Measurements from ENCODE around the gene MYOM3.

Gene MYOM3

DNA sequence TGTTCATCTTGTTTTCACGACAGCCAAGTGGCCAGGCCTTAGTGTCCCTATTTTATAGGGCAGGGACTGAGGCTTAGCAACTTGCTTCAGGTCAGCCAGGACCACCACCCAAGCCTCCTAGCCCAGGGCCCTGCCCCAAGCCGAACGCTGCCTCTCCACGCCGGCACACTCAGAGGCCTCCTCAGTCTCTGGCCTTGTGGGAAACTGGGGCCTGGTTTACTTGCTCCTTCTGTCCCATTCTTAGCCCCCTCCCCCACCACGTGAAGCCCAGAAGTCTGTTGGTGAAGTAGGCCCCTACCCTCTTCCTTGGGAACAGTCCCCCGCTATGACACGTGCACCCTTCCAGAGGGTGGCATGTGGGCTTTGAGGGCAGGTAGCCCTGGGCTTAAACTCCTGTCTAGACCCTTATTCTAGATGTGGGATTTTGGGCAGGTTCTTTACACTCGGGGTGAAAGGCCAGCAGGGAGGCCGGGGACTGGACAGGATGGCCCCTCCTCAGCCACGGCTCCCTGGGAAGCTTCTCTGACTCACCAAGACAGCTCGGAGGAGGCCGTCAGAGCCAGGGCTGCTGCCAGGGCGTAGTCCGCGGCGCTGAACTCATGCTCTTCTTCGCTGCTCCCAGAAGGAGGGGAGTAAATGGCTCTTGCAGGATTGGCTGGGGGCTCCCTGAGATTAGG, 4.3 kb downstream of the MYOM3 start:
- peak overlapping the region in 1 of 2 donors; percentile 43 for H3K4me3 ChIP-seq (ENCODE audit: low read depth in 1 of 2, low read length in 2 of 2)
- H3K36me3 ChIP-seq (ENCODE audit: control insufficient read depth in 1 of 2, insufficient read depth in 2 of 2, low read length in 2 of 2) = no peaks in the 10 kb centered on the region
- peak overlapping the region; percentile 32 to 38 for H3K9ac ChIP-seq (ENCODE audit: low read depth in 1 of 2, low read length in 2 of 2)
- no peaks in the 10 kb centered on the region for H3K27me3 ChIP-seq (ENCODE audit: control insufficient read depth in 1 of 2, insufficient read depth in 2 of 2, low read length in 2 of 2)
- H3K4me1 ChIP-seq (ENCODE audit: control insufficient read depth in 1 of 2, insufficient read depth in 2 of 2, low read length in 2 of 2) = peaks cover 27 to 32% of the 10 kb centered on the region in 2 donors
- H3K9me3 ChIP-seq (ENCODE audit: control insufficient read depth in 1 of 2, low read length in 2 of 2) = no peaks in the 10 kb centered on the region
- peak overlapping the region; percentile 20 for H3K27ac ChIP-seq (ENCODE audit: low read depth, low read length)

- Histone ChIP-seq H3K27me3 (ENCODE audit: control insufficient read depth in 1 of 2, insufficient read depth in 2 of 2, low read length in 2 of 2) (no peaks in the 10 kb centered on the region), H3K4me1 (ENCODE audit: control insufficient read depth in 1 of 2, insufficient read depth in 2 of 2, low read length in 2 of 2) (peaks cover 20 to 39% of the 10 kb centered on the region in 2 donors), H3K9ac (ENCODE audit: low read depth in 1 of 2, low read length in 2 of 2) (peak overlapping the region in 1 of 2 donors; percentile 43), H3K4me3 (ENCODE audit: low read depth in 1 of 2, low read length in 2 of 2) (no peak overlapping the region), H3K27ac (ENCODE audit: low read depth, low read length) (peak overlapping the region; percentile 1), H3K36me3 (ENCODE audit: control insufficient read depth in 1 of 2, insufficient read depth in 2 of 2, low read length in 2 of 2) (no peaks in the 10 kb centered on the region), H3K9me3 (ENCODE audit: control insufficient read depth in 1 of 2, low read length in 2 of 2) (no peaks in the 10 kb centered on the region)
These were observed 6.4 kb downstream of the MYOM3 start for GRCh38 chr1:24105368-24106160.

DNA sequence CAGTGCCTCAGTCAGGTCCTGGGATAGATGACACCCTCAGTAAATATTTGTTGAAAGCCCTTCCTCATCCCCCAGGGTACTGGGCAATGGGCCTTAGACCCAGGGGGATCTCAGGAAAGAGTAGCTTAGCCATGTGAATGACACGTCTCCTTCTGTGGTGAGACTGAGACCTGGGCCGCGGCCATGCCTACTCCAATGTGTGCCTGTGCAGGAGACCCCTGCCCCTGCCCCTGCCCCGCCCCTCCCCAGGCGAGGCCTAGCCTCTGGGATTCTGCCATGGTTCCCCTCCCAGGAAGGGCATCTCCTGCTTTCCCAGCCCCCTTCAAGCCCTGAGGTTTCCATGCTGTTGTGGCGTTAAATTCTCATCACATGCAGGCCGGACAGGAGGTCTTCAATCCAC, 7.1 kb downstream of the MYOM3 start:
- H3K9ac ChIP-seq (ENCODE audit: low read depth in 1 of 2, low read length in 2 of 2) = no peak overlapping the region
- no peak overlapping the region for H3K27ac ChIP-seq (ENCODE audit: low read depth, low read length)
- no peaks in the 10 kb centered on the region for H3K9me3 ChIP-seq (ENCODE audit: control insufficient read depth in 1 of 2, low read length in 2 of 2)
- no peaks in the 10 kb centered on the region for H3K27me3 ChIP-seq (ENCODE audit: control insufficient read depth in 1 of 2, insufficient read depth in 2 of 2, low read length in 2 of 2)
- H3K4me3 ChIP-seq (ENCODE audit: low read depth in 1 of 2, low read length in 2 of 2) = no peak overlapping the region
- no peaks in the 10 kb centered on the region for H3K36me3 ChIP-seq (ENCODE audit: control insufficient read depth in 1 of 2, insufficient read depth in 2 of 2, low read length in 2 of 2)
- peaks cover 20 to 39% of the 10 kb centered on the region in 2 donors for H3K4me1 ChIP-seq (ENCODE audit: control insufficient read depth in 1 of 2, insufficient read depth in 2 of 2, low read length in 2 of 2)

DNA sequence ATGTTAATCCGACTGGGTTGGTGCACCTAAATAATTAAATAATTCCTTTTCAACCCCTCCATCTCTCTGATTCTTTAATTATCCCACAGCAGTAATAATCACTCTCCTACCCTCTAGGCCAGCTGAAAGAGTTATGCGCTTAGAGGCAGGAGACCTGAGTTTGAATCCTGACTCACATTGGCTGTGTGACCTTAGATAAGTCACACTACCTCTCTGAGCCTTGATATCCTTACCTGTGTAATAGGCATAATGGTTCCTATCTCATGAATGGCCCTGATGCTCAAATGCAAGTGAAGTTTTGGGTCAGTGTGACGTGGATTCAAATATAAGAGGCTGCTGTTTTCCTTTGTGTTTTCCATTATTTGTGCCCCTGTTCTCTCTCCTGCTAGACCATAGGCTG, 8.1 kb downstream of the MYOM3 start:
- Histone ChIP-seq H3K36me3 (ENCODE audit: control insufficient read depth in 1 of 2, insufficient read depth in 2 of 2, low read length in 2 of 2) (no peaks in the 10 kb centered on the region), H3K4me3 (ENCODE audit: low read depth in 1 of 2, low read length in 2 of 2) (no peak overlapping the region), H3K27ac (ENCODE audit: low read depth, low read length) (no peak overlapping the region)

DNA sequence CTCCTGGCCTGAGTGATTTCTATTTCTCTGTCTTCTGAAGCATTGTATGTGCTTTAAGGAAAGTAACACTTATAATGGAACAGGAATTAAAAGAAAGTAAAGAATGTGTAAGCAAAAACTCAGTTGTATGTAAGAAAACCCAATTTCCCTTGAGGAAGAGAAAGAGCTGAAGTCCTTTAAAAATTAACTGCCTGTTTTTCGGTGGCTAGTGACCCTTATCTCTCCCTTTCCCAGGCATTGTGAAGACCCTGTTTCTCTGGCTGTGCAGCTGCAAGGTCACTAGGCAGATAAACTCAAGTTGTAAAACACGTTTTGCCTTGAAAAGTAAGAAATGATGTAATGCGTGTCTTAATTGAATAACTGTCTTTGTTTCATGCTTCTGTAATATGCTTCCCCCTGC, 8.5 kb downstream of the MYOM3 start:
- H3K9me3 ChIP-seq (ENCODE audit: control insufficient read depth in 1 of 2, low read length in 2 of 2) = no peaks in the 10 kb centered on the region
- H3K36me3 ChIP-seq (ENCODE audit: control insufficient read depth in 1 of 2, insufficient read depth in 2 of 2, low read length in 2 of 2) = no peaks in the 10 kb centered on the region
- H3K4me3 ChIP-seq (ENCODE audit: low read depth in 1 of 2, low read length in 2 of 2) = no peak overlapping the region
- no peaks in the 10 kb centered on the region for H3K27me3 ChIP-seq (ENCODE audit: control insufficient read depth in 1 of 2, insufficient read depth in 2 of 2, low read length in 2 of 2)
- H3K4me1 ChIP-seq (ENCODE audit: control insufficient read depth in 1 of 2, insufficient read depth in 2 of 2, low read length in 2 of 2) = peaks cover 19 to 43% of the 10 kb centered on the region in 2 donors
- H3K9ac ChIP-seq (ENCODE audit: low read depth in 1 of 2, low read length in 2 of 2) = no peak overlapping the region
- H3K27ac ChIP-seq (ENCODE audit: low read depth, low read length) = no peak overlapping the region

More for the DNA sequence above, 8.1 kb downstream of the MYOM3 start:
- Histone ChIP-seq H3K27me3 (ENCODE audit: control insufficient read depth in 1 of 2, insufficient read depth in 2 of 2, low read length in 2 of 2) (no peaks in the 10 kb centered on the region), H3K4me1 (ENCODE audit: control insufficient read depth in 1 of 2, insufficient read depth in 2 of 2, low read length in 2 of 2) (peaks cover 21 to 45% of the 10 kb centered on the region in 2 donors), H3K9ac (ENCODE audit: low read depth in 1 of 2, low read length in 2 of 2) (no peak overlapping the region), H3K9me3 (ENCODE audit: control insufficient read depth in 1 of 2, low read length in 2 of 2) (no peaks in the 10 kb centered on the region)

- Histone ChIP-seq H3K9me3 (ENCODE audit: control insufficient read depth in 1 of 2, low read length in 2 of 2) (no peaks in the 10 kb centered on the region), H3K4me3 (ENCODE audit: low read depth in 1 of 2, low read length in 2 of 2) (no peak overlapping the region), H3K27me3 (ENCODE audit: control insufficient read depth in 1 of 2, insufficient read depth in 2 of 2, low read length in 2 of 2) (no peaks in the 10 kb centered on the region), H3K36me3 (ENCODE audit: control insufficient read depth in 1 of 2, insufficient read depth in 2 of 2, low read length in 2 of 2) (no peaks in the 10 kb centered on the region), H3K9ac (ENCODE audit: low read depth in 1 of 2, low read length in 2 of 2) (no peak overlapping the region), H3K4me1 (ENCODE audit: control insufficient read depth in 1 of 2, insufficient read depth in 2 of 2, low read length in 2 of 2) (peaks cover 14 to 38% of the 10 kb centered on the region in 2 donors), H3K27ac (ENCODE audit: low read depth, low read length) (no peak overlapping the region)
These were observed 9.0 kb downstream of the MYOM3 start for GRCh38 chr1:24102961-24103360.

- H3K36me3 ChIP-seq (ENCODE audit: control insufficient read depth in 1 of 2, insufficient read depth in 2 of 2, low read length in 2 of 2) = no peaks in the 10 kb centered on the region
- H3K4me3 ChIP-seq (ENCODE audit: low read depth in 1 of 2, low read length in 2 of 2) = no peak overlapping the region
- H3K27me3 ChIP-seq (ENCODE audit: control insufficient read depth in 1 of 2, insufficient read depth in 2 of 2, low read length in 2 of 2) = no peaks in the 10 kb centered on the region
- H3K4me1 ChIP-seq (ENCODE audit: control insufficient read depth in 1 of 2, insufficient read depth in 2 of 2, low read length in 2 of 2) = peaks cover 10 to 32% of the 10 kb centered on the region in 2 donors
- H3K9me3 ChIP-seq (ENCODE audit: control insufficient read depth in 1 of 2, low read length in 2 of 2) = no peaks in the 10 kb centered on the region
- H3K9ac ChIP-seq (ENCODE audit: low read depth in 1 of 2, low read length in 2 of 2) = no peak overlapping the region
- no peak overlapping the region for H3K27ac ChIP-seq (ENCODE audit: low read depth, low read length)
These were observed 9.9 kb downstream of the MYOM3 start for GRCh38 chr1:24101796-24102586.

DNA sequence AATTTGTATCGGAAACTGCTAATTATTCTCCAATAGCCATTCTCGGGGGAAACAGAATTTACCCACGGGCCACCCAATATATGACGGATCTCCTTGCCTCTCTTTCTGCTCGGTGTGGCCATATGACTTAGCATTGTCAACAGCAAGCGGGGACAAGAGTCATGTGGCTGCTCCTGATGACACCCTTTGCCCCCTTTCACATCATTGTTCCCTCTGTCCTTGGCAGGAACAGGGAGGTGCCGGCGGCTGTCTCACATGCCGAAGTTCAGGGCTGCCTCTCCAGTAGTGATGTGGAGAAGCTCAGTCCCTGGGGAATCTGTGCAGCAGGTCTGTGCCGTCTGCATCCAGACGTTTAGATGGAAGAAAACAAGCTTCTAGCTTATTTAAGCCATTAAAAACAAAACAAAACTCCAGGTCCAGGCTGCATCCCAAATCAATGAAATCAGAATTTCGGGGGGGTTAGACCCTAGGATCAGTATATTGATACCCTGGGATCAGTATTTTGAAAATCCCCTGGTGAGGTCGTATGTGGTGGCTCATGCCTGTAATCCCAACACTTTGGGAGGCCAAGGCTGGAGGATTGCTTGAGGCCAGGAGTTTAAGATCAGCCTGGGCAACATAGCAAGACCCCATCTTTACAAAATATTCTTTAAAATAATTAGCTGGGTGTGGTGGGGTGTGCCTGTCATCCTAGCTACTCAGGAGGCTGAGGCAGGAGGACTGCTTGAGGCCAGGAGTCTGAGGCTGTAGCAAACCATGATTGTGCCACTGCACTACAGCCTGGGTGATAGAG, 10.8 kb downstream of the MYOM3 start:
- Histone ChIP-seq H3K4me3 (ENCODE audit: low read depth in 1 of 2, low read length in 2 of 2) (no peak overlapping the region), H3K27me3 (ENCODE audit: control insufficient read depth in 1 of 2, insufficient read depth in 2 of 2, low read length in 2 of 2) (no peaks in the 10 kb centered on the region), H3K27ac (ENCODE audit: low read depth, low read length) (no peak overlapping the region), H3K9ac (ENCODE audit: low read depth in 1 of 2, low read length in 2 of 2) (no peak overlapping the region), H3K4me1 (ENCODE audit: control insufficient read depth in 1 of 2, insufficient read depth in 2 of 2, low read length in 2 of 2) (peaks cover 10 to 32% of the 10 kb centered on the region in 2 donors), H3K36me3 (ENCODE audit: control insufficient read depth in 1 of 2, insufficient read depth in 2 of 2, low read length in 2 of 2) (no peaks in the 10 kb centered on the region), H3K9me3 (ENCODE audit: control insufficient read depth in 1 of 2, low read length in 2 of 2) (no peaks in the 10 kb centered on the region)

- Histone ChIP-seq H3K9ac (ENCODE audit: low read depth in 1 of 2, low read length in 2 of 2) (no peak overlapping the region), H3K4me1 (ENCODE audit: control insufficient read depth in 1 of 2, insufficient read depth in 2 of 2, low read length in 2 of 2) (peaks cover 10 to 26% of the 10 kb centered on the region in 2 donors), H3K9me3 (ENCODE audit: control insufficient read depth in 1 of 2, low read length in 2 of 2) (no peaks in the 10 kb centered on the region), H3K36me3 (ENCODE audit: control insufficient read depth in 1 of 2, insufficient read depth in 2 of 2, low read length in 2 of 2) (no peaks in the 10 kb centered on the region), H3K27me3 (ENCODE audit: control insufficient read depth in 1 of 2, insufficient read depth in 2 of 2, low read length in 2 of 2) (no peaks in the 10 kb centered on the region), H3K27ac (ENCODE audit: low read depth, low read length) (no peak overlapping the region), H3K4me3 (ENCODE audit: low read depth in 1 of 2, low read length in 2 of 2) (no peak overlapping the region)
These were observed 12.8 kb downstream of the MYOM3 start for GRCh38 chr1:24098943-24099638.

All from duodenal mucosa (tissue), 2 donors.